H9 (cell line): ENCODE results near the gene IFT172. TPM values are rescaled to one million over a fixed set of nuclear protein-coding genes. Genes with fewer than 3 reads are reported as not detected.

Source experiments
- DNase-seq: peaks from one replicate; pipeline ENCODE4 v3.0.0-alpha.2; 2017
- H2AFZ ChIP-seq: one replicate; pipeline ENCODE4 v1.6.1; 2013; ENCODE audit warnings: mild to moderate bottlenecking, low read length, control low read depth, moderate library complexity
- H2AK5ac ChIP-seq: 2 replicates; pipeline ENCODE4 v1.6.1; 2013; ENCODE audit warnings: low read length, control low read depth, mixed read lengths; ENCODE audit not compliant: insufficient read length
- H2BK120ac ChIP-seq: one replicate; pipeline ENCODE4 v1.6.1; 2013; ENCODE audit warnings: low read depth, mild to moderate bottlenecking, low read length, control low read depth, inconsistent platforms; ENCODE audit not compliant: poor library complexity, severe bottlenecking
- H2BK12ac ChIP-seq: 2 replicates; pipeline ENCODE4 v1.6.1; 2013; ENCODE audit warnings: low read length, control low read depth, mixed read lengths, low read depth; ENCODE audit not compliant: insufficient read length
- H2BK15ac ChIP-seq: 2 replicates; pipeline ENCODE4 v1.6.1; 2013; ENCODE audit warnings: low read depth, low read length, control low read depth
- H2BK20ac ChIP-seq: one replicate; pipeline ENCODE4 v1.6.1; 2013; ENCODE audit warnings: low read depth, mild to moderate bottlenecking, low read length, control low read depth, inconsistent platforms; ENCODE audit not compliant: poor library complexity, severe bottlenecking
- H2BK5ac ChIP-seq: 2 replicates; pipeline ENCODE4 v1.6.1; 2013; ENCODE audit warnings: low read length, control low read depth, mixed read lengths; ENCODE audit not compliant: insufficient read length
- H3K14ac ChIP-seq: 2 replicates; pipeline ENCODE4 v1.6.1; 2013; ENCODE audit warnings: low read length, control low read depth; ENCODE audit not compliant: insufficient read depth
- H3K18ac ChIP-seq: 2 replicates; pipeline ENCODE4 v1.6.1; 2013; ENCODE audit warnings: low read depth, mild to moderate bottlenecking, mixed read lengths, low read length, control low read depth; ENCODE audit not compliant: insufficient read length
- H3K23ac ChIP-seq: 2 replicates; pipeline ENCODE4 v1.6.1; 2013; ENCODE audit warnings: low read length, control low read depth, mixed read lengths, low read depth; ENCODE audit not compliant: insufficient read length
- H3K23me2 ChIP-seq: 2 replicates; pipeline ENCODE4 v1.6.1; 2013; ENCODE audit warnings: low read depth, mild to moderate bottlenecking, mixed read lengths, low read length, control low read depth; ENCODE audit not compliant: insufficient read length, poor library complexity, severe bottlenecking
- H3K27ac ChIP-seq: 2 replicates; pipeline ENCODE4 v1.5.1; 2013; ENCODE audit warnings: low read length, control low read depth, mixed read lengths, low read depth; ENCODE audit not compliant: insufficient read length
- H3K27me3 ChIP-seq: 2 replicates; pipeline ENCODE4 v1.6.1; 2013; ENCODE audit warnings: low read length, control low read depth, inconsistent platforms; ENCODE audit not compliant: insufficient read depth
- H3K4ac ChIP-seq: 2 replicates; pipeline ENCODE4 v1.6.1; 2013; ENCODE audit warnings: low read depth, mild to moderate bottlenecking, control low read depth, inconsistent platforms, low read length, moderate library complexity
- H3K4me1 ChIP-seq: 2 replicates; pipeline ENCODE4 v1.6.1; 2013; ENCODE audit warnings: low read length, control low read depth, inconsistent platforms; ENCODE audit not compliant: insufficient read depth
- H3K4me2 ChIP-seq: 2 replicates; pipeline ENCODE4 v1.6.1; 2013; ENCODE audit warnings: low read length, control low read depth, mixed read lengths; ENCODE audit not compliant: insufficient read length, insufficient read depth
- H3K56ac ChIP-seq: 2 replicates; pipeline ENCODE4 v1.6.1; 2013; ENCODE audit warnings: low read depth, mild to moderate bottlenecking, mixed read lengths, low read length, control low read depth; ENCODE audit not compliant: insufficient read length
- H3K79me1 ChIP-seq: 2 replicates; pipeline ENCODE4 v1.6.1; 2013; ENCODE audit warnings: low read depth, mild to moderate bottlenecking, moderate library complexity, low read length, control low read depth, inconsistent platforms; ENCODE audit not compliant: insufficient read depth, poor library complexity, severe bottlenecking
- H3K79me2 ChIP-seq: 2 replicates; pipeline ENCODE4 v1.6.1; 2013; ENCODE audit warnings: low read length, control low read depth, inconsistent platforms; ENCODE audit not compliant: insufficient read depth
- H3K9ac ChIP-seq: 2 replicates; pipeline ENCODE4 v1.6.1; 2013; ENCODE audit warnings: low read length, control low read depth, mixed read lengths; ENCODE audit not compliant: insufficient read length; ENCODE audit errors: extremely low read depth
- H3K9me3 ChIP-seq: one replicate; pipeline ENCODE4 v1.6.1; 2013; ENCODE audit warnings: low read depth, low read length, inconsistent platforms; ENCODE audit not compliant: control insufficient read depth
- H3T11ph ChIP-seq: one replicate; pipeline ENCODE4 v1.6.1; 2013; ENCODE audit warnings: mild to moderate bottlenecking, low read length, control low read depth, inconsistent platforms
- H4K20me1 ChIP-seq: one replicate; pipeline ENCODE4 v1.6.1; 2013; ENCODE audit not compliant: control insufficient read depth, insufficient read length, insufficient read depth
- H4K5ac ChIP-seq: 2 replicates; pipeline ENCODE4 v1.6.1; 2013; ENCODE audit warnings: low read depth, mild to moderate bottlenecking, mixed read lengths, low read length, control low read depth; ENCODE audit not compliant: insufficient read length
- H4K8ac ChIP-seq: replicated peaks from 2 replicates; pipeline ENCODE4 v1.6.1; 2013; ENCODE audit warnings: low read length, control low read depth, mixed read lengths, low read depth; ENCODE audit not compliant: insufficient read length
- H4K91ac ChIP-seq: 2 replicates; pipeline ENCODE4 v1.6.1; 2013; ENCODE audit warnings: low read depth, mild to moderate bottlenecking, moderate library complexity, mixed read lengths, low read length, control low read depth; ENCODE audit not compliant: insufficient read length
- H3K27ac Mint-ChIP-seq, 3 experiments: 2 replicates in 2 of 3; 3 replicates in 1 of 3; pipeline ENCODE4 v1.8.0; 2020 to 2021; ENCODE audit warnings: mixed read lengths in 3 of 3, mild to moderate bottlenecking in 1 of 3, moderate library complexity in 1 of 3
- H3K27me3 Mint-ChIP-seq: 2 replicates; pipeline ENCODE4 v1.8.0; 2021; ENCODE audit warnings: low read depth, mild to moderate bottlenecking, moderate library complexity, mixed read lengths
- H3K36me3 Mint-ChIP-seq, 3 experiments: 2 replicates in 2 of 3; 3 replicates in 1 of 3; pipeline ENCODE4 v1.8.0; 2020 to 2021; ENCODE audit warnings: low read depth in 3 of 3, mixed read lengths in 3 of 3; ENCODE audit not compliant: insufficient read depth in 1 of 3
- H3K4me1 Mint-ChIP-seq, 2 experiments: 2 replicates each; pipeline ENCODE4 v1.8.0; 2020; ENCODE audit warnings: mixed read lengths in 2 of 2
- H3K4me3 Mint-ChIP-seq, 2 experiments: 2 replicates in 1 of 2; 3 replicates in 1 of 2; pipeline ENCODE4 v1.8.0; 2020 to 2021; ENCODE audit warnings: mild to moderate bottlenecking in 2 of 2, mixed read lengths in 2 of 2, moderate library complexity in 1 of 2
- H3K9me3 Mint-ChIP-seq, 2 experiments: 2 replicates in 1 of 2; 3 replicates in 1 of 2; pipeline ENCODE4 v1.8.0; 2020; ENCODE audit warnings: mild to moderate bottlenecking in 2 of 2, mixed read lengths in 2 of 2, moderate library complexity in 1 of 2
- CTCF ChIP-seq: fragments of 200-600 bp; sonication (generic); conservative IDR thresholded peaks from 3 replicates; pipeline ENCODE4 v1.8.0; 2021; ENCODE audit warnings: antibody characterized with exemption, mild to moderate bottlenecking
- WGBS: extraction: QIAGEN DNeasy Blood & Tissue Kit; methylation state at CpG from one replicate; pipeline ENCODE4 v1.1.7; 2013; ENCODE audit warnings: missing lambda C conversion rate, low lambda C conversion rate, mixed read lengths; ENCODE audit not compliant: insufficient read length; ENCODE audit errors: extremely low coverage; 5-methylcytosine and 5-hydroxymethylcytosine counted together
- total RNA-seq: library from RNA; stranded (reverse); gene quantifications from 2 replicates; pipeline ENCODE4 v1.2.1, GENCODE V29; 2021

Gene IFT172
- total RNA-seq, 1 experiment from 2014 or later, result 15.5 TPM

GRCh38 chr2:27422958-27423357, 66.6 kb downstream of the IFT172 start:
- no peak overlapping the region for H2BK20ac ChIP-seq
- H3K14ac ChIP-seq, result no peak overlapping the region
- no peak overlapping the region for H4K8ac ChIP-seq
- H3K79me1 ChIP-seq, result no peaks in the 10 kb centered on the region
- Mint-ChIP-seq H3K4me3 (no peak overlapping the region), H3K4me1 (peaks cover 4 to 7% of the 10 kb centered on the region in 2 experiments), H3K27ac (no peak overlapping the region), H3K36me3 (no peaks in the 10 kb centered on the region), H3K27me3 (no peaks in the 10 kb centered on the region), H3K9me3 (no peaks in the 10 kb centered on the region)
- H3K4ac ChIP-seq, result no peak overlapping the region
- no peaks in the 10 kb centered on the region for H4K20me1 ChIP-seq
- H3T11ph ChIP-seq, result no peak overlapping the region
- no peaks in the 10 kb centered on the region for H3K27me3 ChIP-seq
- no peak overlapping the region for H4K5ac ChIP-seq
- no peak overlapping the region for H2BK120ac ChIP-seq
- H3K27ac ChIP-seq, result no peak overlapping the region
- no peak overlapping the region for H3K9ac ChIP-seq
- H2AFZ ChIP-seq, result no peak overlapping the region
- H3K18ac ChIP-seq, result no peak overlapping the region
- WGBS, result no CpG with 5 or more reads among the region's 3 CpGs
- no peaks in the 10 kb centered on the region for H3K4me1 ChIP-seq
- no peak for TF ChIP-seq CTCF
- no peak overlapping the region for H2BK12ac ChIP-seq
- H2AK5ac ChIP-seq, result no peak overlapping the region
- no peaks in the 10 kb centered on the region for H3K23me2 ChIP-seq
- H4K91ac ChIP-seq, result no peak overlapping the region
- H3K56ac ChIP-seq, result no peak overlapping the region
- H2BK5ac ChIP-seq, result no peak overlapping the region
- no peak overlapping the region for H3K23ac ChIP-seq
- no peaks in the 10 kb centered on the region for H3K79me2 ChIP-seq
- no peak for DNase-seq
- H3K9me3 ChIP-seq, result no peaks in the 10 kb centered on the region
- no peak overlapping the region for H3K4me2 ChIP-seq
- H2BK15ac ChIP-seq, result no peak overlapping the region
